CD4-positive, alpha-beta T cell treated with Interleukin-6 at 100 ng/mL for 8 hours (primary cell): ENCODE data around the gene TMEM256.
A peak's percentile ranks its signal among the peaks of the same experiment; 100 is the strongest.
"Not testable (repeated sequence)": the region's sequence is repeated elsewhere in the genome, so short reads cannot be mapped to it uniquely, and the experiment has no call there.

Experiments
- DNase-seq: peaks from one replicate; pipeline ENCODE4 v3.0.0-alpha.2; 2020; ENCODE audit warnings: mixed read lengths, low spot score

The TMEM256 gene

GRCh38 chr17:7383371-7383741 is 20.5 kb downstream of the TMEM256 start:
- no peak for DNase-seq

GRCh38 chr17:7382901-7383300 is 21.0 kb downstream of the TMEM256 start:
- DNase-seq, result no peak

GRCh38 chr17:7380855-7381683 is 22.8 kb downstream of the TMEM256 start, which contains the start of gene TNK1:
Gene TNK1 (plus strand): TSS chr17:7381089. CDS start chr17:7382927, 1,838 bp downstream.
- DNase-seq, result no peak

- no peak for DNase-seq
Measured at GRCh38 chr17:7380321-7380720, 23.6 kb downstream of the TMEM256 start.

GRCh38 chr17:7379134-7379533 is 24.8 kb downstream of the TMEM256 start:
- DNase-seq, result no peak

GRCh38 chr17:7374353-7374752 is 29.5 kb downstream of the TMEM256 start:
- no peak for DNase-seq

- no peak for DNase-seq
Measured at GRCh38 chr17:7370853-7371252, 33.0 kb downstream of the TMEM256 start.

- no peak for DNase-seq
Measured at GRCh38 chr17:7369825-7370224, 34.1 kb downstream of the TMEM256 start.

GRCh38 chr17:7368599-7368994 is 35.3 kb downstream of the TMEM256 start:
- DNase-seq, result not testable (repeated sequence)

GRCh38 chr17:7367918-7368598 is 35.8 kb downstream of the TMEM256 start:
- DNase-seq, result no peak

GRCh38 chr17:7367083-7367482 is 36.8 kb downstream of the TMEM256 start:
- no peak for DNase-seq

GRCh38 chr17:7365963-7366362 is 37.9 kb downstream of the TMEM256 start:
- not testable (repeated sequence) for DNase-seq

GRCh38 chr17:7363311-7363710 is 40.6 kb downstream of the TMEM256 start:
- no peak for DNase-seq

- no peak for DNase-seq
Measured at GRCh38 chr17:7361906-7362305, 42.0 kb downstream of the TMEM256 start.

- DNase-seq, result no peak
Measured at GRCh38 chr17:7357381-7357780, 46.5 kb downstream of the TMEM256 start.

GRCh38 chr17:7356756-7357155 is 47.1 kb downstream of the TMEM256 start:
- no peak for DNase-seq

GRCh38 chr17:7356072-7356549 is 47.8 kb downstream of the TMEM256 start:
- DNase-seq, result peak; percentile 87

GRCh38 chr17:7355573-7355972 is 48.3 kb downstream of the TMEM256 start:
- DNase-seq, result no peak

- DNase-seq, result no peak
Measured at GRCh38 chr17:7355053-7355452, 48.8 kb downstream of the TMEM256 start, which contains the start of gene TMEM95. Gene TMEM95 (plus strand): TSS chr17:7355156. CDS start chr17:7355205, 49 bp downstream.

- no peak for DNase-seq
Measured at GRCh38 chr17:7354262-7354843, 49.5 kb downstream of the TMEM256 start.
